Effector CD8-positive, alpha-beta T cell (primary cell): ENCODE measurements around the gene FADS3.
A peak's percentile ranks its signal among the peaks of the same experiment; 100 is the strongest.

Experiments used
- DNase-seq: peaks from one replicate; lab custom pipeline; 2025; lab: John Stamatoyannopoulos, UW

FADS3 gene

DNA sequence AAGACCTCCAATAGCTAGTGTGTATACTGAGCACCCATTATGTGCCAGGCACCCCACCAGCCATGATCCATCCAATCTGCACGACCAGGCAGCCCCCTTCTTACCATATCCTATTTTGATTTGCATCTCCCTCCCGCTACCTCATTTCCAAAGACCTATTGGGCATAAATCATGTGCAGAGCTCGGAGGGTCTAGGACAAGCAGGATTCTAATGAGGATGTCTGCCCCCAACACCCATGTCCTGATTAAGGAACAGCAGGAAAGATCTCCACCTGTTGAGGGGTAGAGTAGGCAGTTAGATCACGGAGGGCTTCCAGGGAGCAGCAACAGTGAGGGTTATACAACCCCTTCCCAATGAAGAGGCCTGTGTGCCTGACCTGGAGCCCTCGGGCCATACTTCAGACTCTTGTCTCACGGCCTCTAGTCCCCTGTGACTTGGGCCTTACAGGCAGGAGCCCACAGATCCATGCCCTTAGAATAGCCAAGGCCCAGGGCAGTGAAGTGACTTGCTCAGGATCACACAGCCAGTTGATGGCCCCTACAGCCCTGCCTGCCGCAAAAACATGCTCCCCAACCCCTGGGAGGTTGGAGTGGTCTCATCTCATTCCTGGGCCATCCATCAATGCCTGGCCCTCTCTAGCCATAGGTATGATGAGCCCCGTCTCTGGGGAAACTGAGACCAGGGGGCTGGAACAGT is 22.5 kb upstream of the FADS3 start:
- DNase-seq, result no peak

DNA sequence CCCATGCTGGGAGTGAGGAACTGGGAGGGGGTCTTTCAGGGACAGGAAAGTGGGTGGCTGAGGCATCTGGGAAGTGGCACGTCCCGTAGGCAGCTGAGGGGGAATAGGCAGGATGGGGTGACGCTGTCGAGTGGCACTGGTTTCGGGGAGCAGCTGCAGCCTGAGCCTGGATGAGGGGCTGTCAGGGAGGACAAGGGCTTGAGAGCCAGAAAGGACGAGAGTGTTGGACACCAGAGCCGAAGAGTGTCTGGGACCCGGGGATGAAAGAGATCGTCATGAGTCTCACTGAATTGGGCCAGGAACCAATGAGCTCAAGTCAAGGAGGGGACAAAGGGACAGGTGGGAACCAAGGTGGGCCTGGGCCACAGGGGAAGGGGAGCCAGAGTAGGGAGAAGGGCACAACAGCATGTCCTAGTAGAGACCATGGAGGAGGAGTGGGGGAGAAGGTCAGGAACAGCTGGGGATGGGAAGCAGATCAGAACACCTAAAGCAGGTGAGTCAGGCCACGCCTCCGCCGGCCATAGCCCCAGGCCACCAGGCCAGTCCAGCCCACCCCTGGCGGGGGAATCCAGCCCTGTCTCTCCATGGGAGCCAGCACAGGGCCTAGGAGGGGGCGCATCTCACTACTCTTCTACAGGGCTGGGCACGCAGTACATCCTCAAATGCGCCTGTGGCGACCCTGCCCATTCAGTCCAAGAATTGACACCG is 21.8 kb upstream of the FADS3 start:
- no peak for DNase-seq

DNA sequence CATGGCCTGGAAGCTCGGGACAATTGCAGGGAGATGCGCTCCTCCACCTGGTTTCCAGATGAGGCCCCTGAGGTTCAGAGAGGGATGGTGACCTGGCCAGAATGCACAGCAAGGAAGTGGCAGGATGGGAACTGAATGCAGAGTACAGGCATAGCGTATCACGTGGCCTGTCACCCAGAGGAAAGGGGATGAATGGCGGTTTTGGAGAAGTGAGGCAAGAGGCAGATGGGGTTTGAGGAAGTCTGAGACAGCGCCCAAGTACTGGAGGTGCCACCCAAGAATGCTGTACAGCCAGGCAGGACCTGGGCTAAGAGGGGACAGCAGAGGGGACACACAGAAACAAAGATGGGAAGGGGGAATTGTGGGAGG is 21.2 kb upstream of the FADS3 start:
- DNase-seq, result no peak

DNA sequence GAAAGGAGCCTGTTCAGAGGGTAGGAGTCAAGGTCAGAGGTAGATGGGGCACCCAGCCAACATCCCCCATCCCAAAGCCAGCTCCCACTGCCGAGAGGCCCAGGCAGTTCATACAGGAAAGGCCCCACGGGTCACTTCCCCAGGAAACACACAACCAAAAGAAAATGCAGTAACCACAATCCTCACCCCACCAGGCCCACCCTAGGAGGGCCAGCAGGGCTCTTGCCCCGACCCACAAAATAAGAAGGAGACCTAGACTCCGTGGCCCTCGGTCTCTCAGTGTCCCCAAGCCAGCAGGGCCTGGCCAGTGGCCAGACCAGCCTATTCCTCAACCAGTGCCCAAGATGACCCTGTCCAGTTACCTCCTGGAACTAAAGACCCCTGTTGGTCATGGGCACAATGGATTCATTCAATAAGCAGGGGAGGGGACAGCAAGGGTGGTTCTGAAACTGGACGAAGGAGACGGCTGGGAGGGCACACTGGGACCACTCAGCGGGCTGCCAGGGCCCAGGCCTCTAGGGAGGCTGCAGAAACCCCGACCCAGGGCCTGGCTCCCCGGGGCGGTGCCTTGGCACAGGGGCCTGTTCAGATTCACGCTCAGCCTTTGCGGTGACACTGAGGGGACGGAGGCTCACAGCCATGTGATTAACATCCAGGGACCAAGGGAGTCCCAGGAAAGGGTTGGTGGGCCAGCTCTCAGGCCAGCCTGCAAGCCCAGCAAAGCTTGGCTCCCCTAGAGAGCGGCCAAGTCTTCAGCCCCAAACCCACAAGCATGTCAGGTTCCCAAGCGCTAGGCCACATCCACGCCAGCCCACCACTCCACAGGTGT is 20.6 kb upstream of the FADS3 start:
- no peak for DNase-seq

DNA sequence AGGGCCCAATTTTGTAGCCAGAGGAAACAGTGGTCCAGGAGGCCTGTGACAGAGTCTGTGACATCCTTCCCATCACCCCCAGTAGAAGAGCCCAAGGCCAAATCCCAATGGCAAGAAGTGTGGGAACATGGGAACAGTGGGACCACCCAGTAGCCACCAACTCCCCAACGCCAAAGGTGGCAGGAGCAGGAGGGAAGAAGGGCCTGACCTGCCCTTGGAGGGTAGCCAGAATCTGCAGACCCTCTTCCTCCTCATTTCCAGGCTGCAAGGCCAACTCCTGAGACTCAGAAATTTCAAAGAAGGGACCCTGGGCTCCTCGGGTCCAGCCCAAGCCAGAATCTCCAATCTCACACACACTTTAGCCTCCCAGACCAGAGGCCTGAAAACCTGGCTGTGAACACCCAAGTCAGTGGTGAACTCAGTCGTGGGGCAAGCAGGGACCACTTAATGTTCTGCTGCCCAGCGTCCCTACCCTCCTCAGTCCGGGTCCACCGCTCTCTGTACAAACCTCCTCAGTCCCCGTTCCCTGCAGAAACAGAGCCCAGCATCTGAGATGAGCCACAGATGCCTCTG is 19.9 kb upstream of the FADS3 start:
- no peak for DNase-seq

DNA sequence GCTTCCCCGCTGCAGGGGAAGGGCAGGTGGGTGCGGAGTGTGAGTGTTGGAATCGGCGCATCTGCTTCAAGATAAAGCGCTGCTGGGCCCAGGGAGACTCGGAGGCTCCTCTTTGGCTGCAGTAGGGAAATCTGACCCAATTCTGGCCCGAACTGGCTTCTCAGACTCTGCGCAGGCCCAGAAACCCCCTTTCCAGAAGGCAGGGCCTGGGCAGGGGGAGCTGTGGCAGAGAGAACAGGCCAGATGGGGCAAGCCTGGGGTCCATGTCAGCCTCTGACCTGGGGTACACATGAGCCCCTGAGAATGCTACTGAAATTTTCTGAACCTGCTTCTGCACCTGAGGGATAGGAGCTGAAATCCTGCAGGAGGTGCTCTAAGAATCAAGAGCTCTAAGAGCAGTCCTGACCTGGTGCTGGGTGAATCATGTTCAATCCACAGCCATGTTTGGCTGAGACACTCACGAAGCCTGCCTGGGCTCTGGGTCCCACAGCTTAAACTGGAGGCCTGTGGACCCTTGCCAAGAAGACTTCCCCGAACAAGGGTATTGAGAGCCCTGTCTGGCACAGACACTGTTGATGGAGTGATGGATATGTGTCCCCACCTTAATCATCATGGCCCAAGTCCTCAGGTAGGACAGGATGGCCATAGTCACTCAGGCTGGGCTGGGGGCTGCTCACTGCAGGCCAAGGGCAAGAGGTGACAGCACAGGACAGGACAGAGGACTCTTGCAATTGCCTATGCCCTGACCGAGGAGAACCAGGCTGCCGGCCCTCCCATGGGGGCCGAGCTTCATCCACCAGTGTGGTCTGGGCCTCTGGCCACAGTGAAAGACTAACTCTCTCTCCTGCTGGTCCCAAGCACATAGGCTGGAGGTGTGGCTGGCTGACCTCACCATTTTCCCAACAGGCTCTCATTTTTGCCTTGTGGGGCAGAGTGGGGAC is 19.1 kb upstream of the FADS3 start:
- DNase-seq, result no peak

DNA sequence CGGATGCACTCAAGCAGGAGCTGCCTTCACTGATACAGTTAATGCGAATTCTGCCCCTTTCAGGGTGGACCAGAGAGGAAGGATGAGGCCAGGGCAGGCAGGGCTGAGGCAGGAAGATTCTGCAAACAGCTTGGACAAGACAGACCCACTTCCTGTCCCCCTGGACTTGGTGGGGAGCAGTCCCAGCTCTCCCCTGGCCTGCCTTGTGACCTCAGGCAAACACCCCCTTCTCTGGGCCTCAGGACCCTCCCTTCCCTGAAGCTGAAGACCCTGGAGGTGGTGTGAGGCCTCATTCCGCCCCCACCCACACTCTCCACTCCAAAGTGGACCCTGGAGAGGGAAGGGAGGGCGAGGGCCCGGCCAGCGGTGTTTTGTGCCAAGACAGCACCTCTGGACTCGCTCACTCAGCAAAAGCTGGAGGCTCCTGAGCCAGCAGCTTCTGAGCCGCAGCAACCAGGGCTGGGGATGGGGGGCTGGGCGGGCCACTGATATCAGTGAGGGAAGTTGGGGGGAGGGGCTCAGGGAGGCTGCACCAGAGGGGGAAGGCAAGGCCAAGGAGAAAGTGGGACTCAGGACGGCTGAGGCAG is 17.5 kb upstream of the FADS3 start:
- DNase-seq, result no peak

DNA sequence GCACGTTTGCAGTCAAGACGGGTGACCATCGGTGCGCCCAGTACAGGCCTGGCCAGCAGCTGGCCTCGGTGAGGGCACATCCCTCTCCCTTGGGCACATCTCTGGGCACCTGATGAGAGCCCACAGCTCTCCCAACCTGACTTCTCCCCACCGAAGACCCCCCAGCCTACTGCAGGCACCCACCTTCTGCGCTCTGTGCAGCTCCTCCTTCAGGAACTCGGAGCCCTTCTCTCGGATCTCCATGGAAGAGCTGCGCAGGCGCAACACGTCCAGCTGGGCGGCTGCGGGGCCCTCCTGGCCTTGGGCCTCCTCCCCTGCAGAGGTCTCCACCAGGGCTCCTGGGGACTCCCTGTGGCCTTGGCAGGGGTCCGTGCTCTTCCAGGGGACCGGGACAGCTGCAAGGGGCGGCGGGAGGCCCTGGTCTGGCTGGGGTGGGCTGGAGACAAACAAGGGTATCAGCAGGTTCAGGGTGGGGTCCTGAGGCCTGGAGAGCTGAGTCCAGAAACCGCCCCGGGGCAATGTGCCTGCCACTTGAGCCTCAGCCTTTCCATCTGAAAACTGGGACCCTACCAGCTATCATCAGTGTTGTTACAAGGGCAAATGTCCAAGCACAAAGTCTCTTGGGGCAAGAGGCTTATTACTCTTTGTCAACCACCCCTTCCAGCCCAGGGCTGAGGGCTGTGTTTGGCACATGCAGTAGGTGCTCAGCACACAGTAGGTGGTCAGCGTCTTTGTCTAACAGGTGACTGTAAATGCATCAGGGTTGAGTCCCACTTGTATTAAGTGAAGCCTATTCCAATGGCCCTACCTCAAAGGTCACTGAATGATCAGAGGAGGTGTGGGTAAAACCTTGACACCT is 16.8 kb upstream of the FADS3 start:
- no peak for DNase-seq

DNA sequence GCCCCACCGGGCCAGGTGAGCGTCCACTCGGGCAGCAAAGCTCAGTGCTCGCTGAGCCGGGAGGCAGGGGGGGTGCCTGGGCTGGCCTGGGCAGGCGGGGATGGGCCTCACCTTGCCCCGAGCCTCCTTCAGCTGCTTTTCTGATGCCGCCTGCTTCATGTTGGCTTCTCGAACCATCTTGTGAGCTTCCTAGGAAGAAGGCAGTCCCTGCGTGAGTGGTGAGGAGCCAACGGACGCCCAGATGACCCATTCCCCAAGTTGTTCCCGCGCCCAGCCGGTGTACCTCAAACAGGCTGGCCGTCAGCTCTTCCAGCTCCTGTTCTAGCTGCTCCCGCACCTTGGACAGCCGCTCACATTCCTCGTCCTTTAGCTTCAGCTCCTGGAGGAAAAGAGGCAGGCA is 15.9 kb upstream of the FADS3 start:
- no peak for DNase-seq

DNA sequence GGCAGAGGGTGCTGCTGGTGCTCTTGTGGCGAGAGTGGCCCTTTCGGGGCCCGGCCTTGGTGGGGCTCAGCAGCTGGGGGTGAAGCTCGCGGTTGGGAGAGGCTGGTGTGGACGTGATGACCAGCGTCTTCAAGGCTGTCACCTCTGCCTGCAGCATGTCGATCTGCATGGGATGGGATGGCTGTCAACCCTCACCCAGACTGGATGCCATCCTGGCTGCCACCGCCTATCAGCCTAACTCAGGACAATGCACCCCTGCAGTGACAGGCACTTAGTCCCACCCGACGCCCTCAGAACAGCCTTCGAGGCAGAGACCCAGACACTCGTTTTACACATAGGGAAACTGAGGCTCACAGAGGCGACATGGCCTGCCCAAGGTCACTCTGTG is 15.2 kb upstream of the FADS3 start:
- no peak for DNase-seq

DNA sequence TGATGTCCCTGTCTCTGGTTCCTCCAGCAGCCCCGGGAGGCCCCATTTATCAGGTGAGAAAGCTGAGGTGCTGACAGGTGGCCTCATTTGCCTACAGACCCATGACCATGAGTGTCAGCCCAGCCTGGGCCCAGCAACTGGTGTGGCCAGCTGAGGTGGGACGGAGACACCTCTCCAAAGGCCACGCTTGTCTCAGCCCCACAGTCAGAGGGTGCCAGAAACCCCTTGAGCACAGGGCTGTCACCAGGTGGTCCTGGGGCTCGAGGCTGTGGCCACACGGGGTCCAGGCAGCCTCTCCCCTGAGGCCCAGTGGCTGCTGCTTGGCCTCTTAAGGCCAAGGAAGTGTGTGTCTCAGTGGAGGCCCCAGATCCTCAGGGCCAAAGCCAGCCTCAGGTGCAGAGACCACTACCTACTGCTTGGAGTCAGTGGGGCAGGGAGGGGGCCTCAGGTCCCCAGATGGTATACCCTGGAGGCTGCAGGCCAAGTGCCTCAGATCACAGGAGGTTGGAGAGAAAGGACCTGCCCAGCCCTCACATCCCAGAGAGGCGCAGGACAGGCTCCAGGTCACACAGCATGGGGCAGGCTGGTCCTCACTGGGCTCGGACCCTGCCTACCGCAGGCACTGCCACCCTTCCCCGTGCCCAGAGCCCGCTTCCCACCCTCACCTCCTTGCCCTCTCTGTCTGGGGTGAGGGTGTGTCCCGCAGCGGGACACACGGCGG is 14.6 kb upstream of the FADS3 start:
- no peak for DNase-seq

DNA sequence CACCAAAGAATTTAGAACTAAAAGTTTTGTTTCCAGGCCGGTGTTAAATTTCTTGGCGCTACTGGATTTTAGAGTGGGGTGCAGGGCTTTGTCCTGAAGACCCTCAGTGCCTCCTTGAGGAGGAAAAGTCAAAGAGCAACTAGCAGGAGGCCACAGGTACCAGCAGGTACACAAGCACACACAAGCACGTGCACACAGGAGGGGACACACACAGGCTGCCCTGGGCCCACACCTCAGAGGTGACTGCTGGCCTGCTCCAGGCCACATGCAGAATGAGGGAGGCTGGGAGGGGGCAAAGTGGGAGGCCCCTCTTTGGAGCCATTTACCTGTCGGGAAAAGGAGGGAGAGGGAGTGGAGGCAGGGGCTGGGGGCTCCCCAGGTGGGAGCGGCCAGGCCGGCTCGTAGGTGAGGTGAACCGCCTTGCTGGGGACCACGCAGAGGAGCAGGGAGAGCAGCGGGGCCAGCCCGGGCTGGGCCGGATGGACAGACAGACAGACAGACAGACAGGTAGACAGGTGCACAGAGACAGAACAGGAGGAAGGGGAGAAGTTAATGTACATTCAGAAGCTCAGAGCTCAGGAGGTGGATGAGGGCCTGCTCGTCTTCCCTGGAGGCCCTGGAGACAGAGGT is 13.8 kb upstream of the FADS3 start:
- DNase-seq, result no peak

DNA sequence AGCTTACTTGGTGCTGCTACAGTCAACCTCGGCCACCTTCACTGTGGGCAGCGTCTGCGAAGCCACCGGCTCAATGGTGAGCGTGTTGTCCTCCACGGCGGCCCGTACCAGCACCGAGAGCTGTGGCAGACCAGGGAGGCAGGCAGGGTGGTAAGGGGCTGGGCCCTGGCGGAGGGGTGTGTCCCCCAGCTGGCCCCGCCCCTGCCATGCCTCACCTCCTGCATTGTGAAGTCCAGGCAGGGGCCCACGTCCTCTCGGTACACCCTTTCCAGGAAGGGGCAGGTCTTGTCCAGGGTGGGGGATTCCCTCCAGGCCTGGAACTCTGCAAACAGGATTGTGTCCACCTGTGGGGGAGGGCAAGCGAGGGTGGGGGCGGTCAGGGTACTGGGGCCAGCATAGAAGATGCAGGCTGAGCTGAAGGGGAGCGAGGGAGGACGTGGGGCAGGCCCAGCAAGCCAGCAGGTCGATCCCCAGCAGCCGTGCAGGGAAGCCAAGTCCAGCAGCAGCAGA is 13.2 kb upstream of the FADS3 start:
- no peak for DNase-seq

DNA sequence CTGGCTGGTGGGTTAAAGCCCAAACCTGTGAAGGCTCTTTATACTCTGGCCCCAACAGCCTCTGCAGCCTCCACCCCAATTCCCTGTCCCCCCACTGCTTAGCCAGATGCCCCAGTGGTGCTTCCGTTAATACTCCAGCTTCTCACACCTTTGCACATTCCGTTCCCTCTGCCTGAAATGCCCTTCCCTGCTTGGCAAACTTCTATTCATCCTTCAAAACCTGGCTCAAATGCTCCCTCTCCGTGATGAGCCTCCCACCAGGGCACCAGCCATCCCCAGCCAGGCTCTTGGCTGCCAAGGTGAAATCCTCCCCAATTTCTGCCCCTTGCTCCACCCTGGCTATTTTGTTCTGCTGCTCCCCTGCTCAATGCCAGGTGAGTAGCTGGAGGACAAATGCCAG is 12.5 kb upstream of the FADS3 start:
- DNase-seq, result no peak

DNA sequence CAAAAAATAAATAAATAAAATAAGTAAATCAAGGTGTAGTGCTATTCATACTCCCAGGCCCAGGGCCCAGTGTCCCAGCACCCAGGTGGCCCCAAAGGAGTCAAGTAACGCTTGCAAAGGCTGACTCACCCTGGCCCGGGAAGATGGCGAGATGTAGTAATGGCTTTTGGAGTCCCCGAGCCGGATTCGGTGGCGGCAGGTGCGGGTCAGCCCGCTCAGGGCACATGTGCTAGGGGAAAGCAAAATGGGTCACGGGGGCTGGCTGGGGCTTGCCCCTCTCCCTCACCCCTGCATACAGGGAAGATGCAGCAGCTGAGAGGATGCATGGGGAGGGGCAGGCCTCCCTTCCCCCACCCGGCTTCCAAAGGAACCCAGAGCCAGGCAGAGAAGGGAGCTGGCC is 11.0 kb upstream of the FADS3 start:
- DNase-seq, result no peak

DNA sequence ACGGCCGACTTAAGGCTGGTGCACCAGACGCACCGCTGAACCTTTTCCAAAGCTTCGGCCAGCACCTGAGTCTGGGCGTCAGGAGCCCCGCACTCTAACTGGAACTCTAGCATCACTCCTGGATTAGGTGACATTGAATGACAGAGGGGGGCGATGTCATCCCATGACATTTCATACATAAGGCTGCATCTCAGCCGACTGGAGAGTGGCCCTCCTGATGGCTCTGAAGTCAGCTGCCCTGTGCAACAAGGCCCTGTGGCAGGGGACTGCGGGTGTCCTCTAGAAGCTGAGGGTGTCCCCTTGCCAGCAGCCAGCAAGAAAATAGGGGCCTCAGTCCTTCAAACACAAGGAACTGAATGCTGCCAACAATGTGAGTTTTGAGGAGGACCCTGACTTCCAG is 10.1 kb upstream of the FADS3 start:
- no peak for DNase-seq

DNA sequence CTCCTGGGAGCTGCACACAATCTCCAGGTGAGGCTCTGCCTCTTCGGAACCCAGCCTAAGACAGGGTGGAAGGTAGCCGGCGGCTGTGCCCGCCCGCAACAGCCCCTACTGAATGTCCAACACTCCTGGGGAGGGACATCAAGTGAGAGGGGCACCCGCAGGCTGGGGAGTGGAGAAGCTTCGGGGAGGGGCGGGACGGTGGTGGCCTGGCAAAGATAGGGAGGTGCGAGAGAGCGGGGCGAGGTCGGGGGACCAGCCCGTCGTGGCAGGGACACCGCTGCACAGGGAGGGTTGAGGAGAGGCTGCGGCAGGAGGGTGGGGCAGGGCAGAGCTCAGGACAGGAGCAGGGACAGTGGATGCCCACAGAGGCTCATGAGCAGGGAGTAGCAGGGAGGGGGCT is 8.9 kb upstream of the FADS3 start:
- no peak for DNase-seq

DNA sequence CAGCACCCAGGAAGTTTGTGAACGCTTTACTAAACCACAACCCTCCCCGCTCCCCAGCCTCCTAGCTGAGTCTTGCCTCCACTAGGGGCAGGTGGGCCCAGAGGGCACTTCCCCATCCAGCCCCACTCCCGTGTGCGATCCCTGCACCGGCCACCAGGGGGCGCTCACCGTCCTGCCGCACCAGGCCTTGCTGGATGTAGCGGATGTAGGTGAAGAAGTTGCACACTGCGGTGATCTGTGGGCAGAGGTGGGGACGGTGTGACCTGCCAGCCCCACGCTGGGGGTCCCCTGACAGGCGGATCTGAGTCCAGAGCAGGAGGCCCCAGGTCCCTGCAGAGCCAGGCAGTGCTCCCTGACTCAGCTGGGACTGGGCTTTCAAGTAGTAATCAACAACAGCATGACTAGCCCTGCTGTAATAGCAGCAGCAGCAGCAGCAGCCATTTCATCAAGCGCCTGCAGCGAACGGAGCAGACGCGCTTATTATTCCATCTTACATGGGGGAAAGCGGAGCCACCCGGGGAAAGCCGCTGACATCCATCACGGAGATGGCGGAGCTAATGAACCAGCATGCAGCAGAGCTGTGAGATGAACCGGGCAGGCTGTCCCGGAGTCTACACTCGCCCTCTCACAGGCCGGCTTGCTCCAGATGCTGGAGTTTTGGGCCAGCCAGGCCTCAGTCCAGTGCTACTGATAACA is 7.9 kb upstream of the FADS3 start:
- DNase-seq, result peak; percentile 91
